Smooth muscle cell (in vitro differentiated cells): Measurements from ENCODE around the gene NAPSA. TPM values are rescaled to one million over a fixed set of nuclear protein-coding genes. Genes with fewer than 3 reads are reported as not detected.

Source experiments
- DNase-seq: peaks from one replicate; lab custom pipeline; 2025; ENCODE audit not compliant: unreplicated experiment; lab: John Stamatoyannopoulos, UW
- H2AFZ ChIP-seq: fragments of 200-600 bp; sonication (generic); 2 replicates; pipeline ENCODE4 v1.6.0; 2016; ENCODE audit warnings: antibody characterized with exemption, low read depth, mild to moderate bottlenecking
- H3F3A ChIP-seq: fragments of 200-600 bp; sonication (generic); 2 replicates; pipeline ENCODE4 v1.6.0; 2017; ENCODE audit warnings: antibody characterized with exemption, low read depth
- H3K27ac ChIP-seq: fragments of 200-600 bp; sonication (generic); 2 replicates; pipeline ENCODE4 v1.5.1; 2016; ENCODE audit warnings: low read depth, mild to moderate bottlenecking
- H3K27me3 ChIP-seq: fragments of 200-600 bp; sonication (generic); 2 replicates; pipeline ENCODE4 v1.6.1; 2016; ENCODE audit warnings: low read depth, mild to moderate bottlenecking
- H3K36me3 ChIP-seq: fragments of 200-600 bp; sonication (generic); 2 replicates; pipeline ENCODE4 v1.5.1; 2016; ENCODE audit warnings: low read depth
- H3K4me1 ChIP-seq: fragments of 200-600 bp; sonication (generic); 2 replicates; pipeline ENCODE4 v1.5.1; 2016; ENCODE audit warnings: low read depth
- H3K4me2 ChIP-seq: fragments of 200-600 bp; sonication (generic); 2 replicates; pipeline ENCODE4 v1.6.0; 2016; ENCODE audit warnings: mild to moderate bottlenecking
- H3K4me3 ChIP-seq: fragments of 200-600 bp; sonication (generic); 2 replicates; pipeline ENCODE4 v1.5.1; 2016; ENCODE audit warnings: mild to moderate bottlenecking
- H3K79me2 ChIP-seq: fragments of 200-600 bp; sonication (generic); 2 replicates; pipeline ENCODE4 v1.6.0; 2016; ENCODE audit warnings: low read depth, mild to moderate bottlenecking
- H3K9ac ChIP-seq: fragments of 200-600 bp; sonication (generic); 2 replicates; pipeline ENCODE4 v1.6.0; 2016; ENCODE audit warnings: low read depth
- H3K9me3 ChIP-seq: fragments of 200-600 bp; sonication (generic); replicated peaks from 2 replicates; pipeline ENCODE4 v1.5.1; 2016; ENCODE audit warnings: low read depth
- H4K20me1 ChIP-seq: fragments of 200-600 bp; sonication (generic); 2 replicates; pipeline ENCODE4 v1.6.0; 2016; ENCODE audit warnings: low read depth
- WGBS: methylation state at CpG from one replicate; pipeline ENCODE4 v1.1.7; 2016; ENCODE audit warnings: low lambda C conversion rate; 5-methylcytosine and 5-hydroxymethylcytosine counted together
- polyA plus RNA-seq: library from polyadenylated mRNA; unstranded; fragments of >200 nt; fragmentation: Nextera tagmentation; extraction: Ambion mirVana; gene quantifications from 2 replicates; pipeline ENCODE4 v1.2.1, GENCODE V29; 2016
- total RNA-seq: library from RNA; depleted of rRNA; stranded (reverse); fragments of >200 nt; gene quantifications from 2 replicates; pipeline ENCODE4 v1.2.3, GENCODE V29; 2014
- TF ChIP-seq, protein P1 (sequence below): fragments of 200-600 bp; sonication (generic); IDR thresholded peaks from 2 replicates; pipeline ENCODE4 v1.5.1; 2017; ENCODE audit warnings: borderline replicate concordance, mild to moderate bottlenecking, antibody characterized with exemption; ENCODE audit not compliant: insufficient read depth, poor library complexity, severe bottlenecking

The NAPSA gene
- total and polyA plus RNA-seq, 2 experiments from 2014 or later = 0.27 to 0.65 TPM

- WGBS = 2% methylated on average over 42 of the region's 67 CpGs
- H3K9ac ChIP-seq = peak within 1 kb of the TSS; percentile 96
- H2AFZ ChIP-seq = peak within 1 kb of the TSS; percentile 94
- peak within 1 kb of the TSS; percentile 77 for H3K4me3 ChIP-seq
- H4K20me1 ChIP-seq = peaks cover 12% of the 10 kb centered on the region
- no peaks in the 10 kb centered on the region for H3K79me2 ChIP-seq
- peak within 1 kb of the TSS; percentile 89 for H3K4me2 ChIP-seq
- H3F3A ChIP-seq = no peaks in the 10 kb centered on the region
- H3K27ac ChIP-seq = peak within 1 kb of the TSS; percentile 97
- TF ChIP-seq, protein P1, sequence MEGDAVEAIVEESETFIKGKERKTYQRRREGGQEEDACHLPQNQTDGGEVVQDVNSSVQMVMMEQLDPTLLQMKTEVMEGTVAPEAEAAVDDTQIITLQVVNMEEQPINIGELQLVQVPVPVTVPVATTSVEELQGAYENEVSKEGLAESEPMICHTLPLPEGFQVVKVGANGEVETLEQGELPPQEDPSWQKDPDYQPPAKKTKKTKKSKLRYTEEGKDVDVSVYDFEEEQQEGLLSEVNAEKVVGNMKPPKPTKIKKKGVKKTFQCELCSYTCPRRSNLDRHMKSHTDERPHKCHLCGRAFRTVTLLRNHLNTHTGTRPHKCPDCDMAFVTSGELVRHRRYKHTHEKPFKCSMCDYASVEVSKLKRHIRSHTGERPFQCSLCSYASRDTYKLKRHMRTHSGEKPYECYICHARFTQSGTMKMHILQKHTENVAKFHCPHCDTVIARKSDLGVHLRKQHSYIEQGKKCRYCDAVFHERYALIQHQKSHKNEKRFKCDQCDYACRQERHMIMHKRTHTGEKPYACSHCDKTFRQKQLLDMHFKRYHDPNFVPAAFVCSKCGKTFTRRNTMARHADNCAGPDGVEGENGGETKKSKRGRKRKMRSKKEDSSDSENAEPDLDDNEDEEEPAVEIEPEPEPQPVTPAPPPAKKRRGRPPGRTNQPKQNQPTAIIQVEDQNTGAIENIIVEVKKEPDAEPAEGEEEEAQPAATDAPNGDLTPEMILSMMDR = no peak
- H3K9me3 ChIP-seq = no peaks in the 10 kb centered on the region
- DNase-seq = peak; percentile 62
- no peaks in the 10 kb centered on the region for H3K27me3 ChIP-seq
- no peaks in the 10 kb centered on the region for H3K36me3 ChIP-seq
- no peaks in the 10 kb centered on the region for H3K4me1 ChIP-seq
Measured at GRCh38 chr19:50376166-50377050, 11.0 kb upstream of the NAPSA start, which contains the start of gene NR1H2. Gene NR1H2, plus strand, starts transcription at chr19:50376457. Its CDS starts 1,149 bp downstream, at chr19:50377606.

- no peaks in the 10 kb centered on the region for H3K79me2 ChIP-seq
- H3K9me3 ChIP-seq = no peaks in the 10 kb centered on the region
- H2AFZ ChIP-seq = no peak overlapping the region
- no peak overlapping the region for H3K9ac ChIP-seq
- TF ChIP-seq, protein P1 = no peak
- H3K4me3 ChIP-seq = no peak overlapping the region
- no peaks in the 10 kb centered on the region for H3K4me1 ChIP-seq
- H3K27ac ChIP-seq = no peak overlapping the region
- no peak overlapping the region for H3K4me2 ChIP-seq
- H3F3A ChIP-seq = no peaks in the 10 kb centered on the region
- no peaks in the 10 kb centered on the region for H3K27me3 ChIP-seq
- no peaks in the 10 kb centered on the region for H3K36me3 ChIP-seq
- no peak for DNase-seq
- peaks cover under 1% of the 10 kb centered on the region for H4K20me1 ChIP-seq
- WGBS = 88% methylated on average over 10 of the region's 10 CpGs
Measured at GRCh38 chr19:50371914-50372475, 6.6 kb upstream of the NAPSA start.

GRCh38 chr19:50368649-50369570 lies 3.5 kb upstream of the NAPSA start:
- Histone ChIP-seq H3K4me1 (no peaks in the 10 kb centered on the region), H3K27ac (peak overlapping the region; percentile 15), H3F3A (no peaks in the 10 kb centered on the region), H4K20me1 (no peaks in the 10 kb centered on the region), H3K4me2 (peak overlapping the region; percentile 94), H3K9me3 (no peaks in the 10 kb centered on the region), H3K79me2 (no peaks in the 10 kb centered on the region), H2AFZ (peak overlapping the region; percentile 88), H3K9ac (peak overlapping the region; percentile 37), H3K36me3 (no peaks in the 10 kb centered on the region), H3K4me3 (peak overlapping the region; percentile 73), H3K27me3 (no peaks in the 10 kb centered on the region)
- 5% methylated on average over 28 of the region's 34 CpGs for WGBS
- TF ChIP-seq, protein P1 = peak; percentile 81
- DNase-seq = peak; percentile 62
